LNCaP clone FGC (cell line): ENCODE measurements around the gene LIX1.

Experiments
- DNase-seq: peaks from one replicate; pipeline ENCODE4 v3.0.0-alpha.2; 2011; ENCODE audit warnings: low read depth
- H3K4me3 ChIP-seq: 2 replicates; pipeline ENCODE4 v1.5.1; 2011; ENCODE audit warnings: mild to moderate bottlenecking, low read depth, low read length, control low read depth
- TF ChIP-seq, protein P1 (sequence below): IDR thresholded peaks from 2 replicates; pipeline ENCODE4 v1.5.1; 2012; ENCODE audit warnings: mild to moderate bottlenecking; ENCODE audit not compliant: control insufficient read depth, insufficient read depth; ENCODE audit errors: extremely low read depth

The LIX1 gene

DNA sequence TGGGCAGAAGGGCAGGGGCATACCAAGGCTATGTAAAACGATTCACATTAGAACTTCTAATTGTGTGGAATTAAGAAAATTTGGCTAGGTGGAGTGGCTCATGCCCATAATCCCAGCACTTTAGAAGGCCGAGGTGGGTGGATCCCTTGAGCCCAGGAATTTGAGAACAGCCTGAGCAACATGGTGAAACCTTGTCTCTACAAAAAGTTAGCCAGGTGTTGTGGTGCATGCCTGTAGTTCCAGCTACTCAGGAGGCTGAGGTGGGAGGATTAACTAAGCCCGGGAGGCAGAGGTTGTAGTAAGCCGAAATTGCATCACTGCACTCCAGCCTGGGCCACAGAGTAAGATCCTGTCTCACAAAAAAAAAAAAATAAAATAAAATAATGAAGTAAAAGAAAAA lies 65.2 kb downstream of the LIX1 start:
- H3K4me3 ChIP-seq, result no peak overlapping the region
- TF ChIP-seq, protein P1, sequence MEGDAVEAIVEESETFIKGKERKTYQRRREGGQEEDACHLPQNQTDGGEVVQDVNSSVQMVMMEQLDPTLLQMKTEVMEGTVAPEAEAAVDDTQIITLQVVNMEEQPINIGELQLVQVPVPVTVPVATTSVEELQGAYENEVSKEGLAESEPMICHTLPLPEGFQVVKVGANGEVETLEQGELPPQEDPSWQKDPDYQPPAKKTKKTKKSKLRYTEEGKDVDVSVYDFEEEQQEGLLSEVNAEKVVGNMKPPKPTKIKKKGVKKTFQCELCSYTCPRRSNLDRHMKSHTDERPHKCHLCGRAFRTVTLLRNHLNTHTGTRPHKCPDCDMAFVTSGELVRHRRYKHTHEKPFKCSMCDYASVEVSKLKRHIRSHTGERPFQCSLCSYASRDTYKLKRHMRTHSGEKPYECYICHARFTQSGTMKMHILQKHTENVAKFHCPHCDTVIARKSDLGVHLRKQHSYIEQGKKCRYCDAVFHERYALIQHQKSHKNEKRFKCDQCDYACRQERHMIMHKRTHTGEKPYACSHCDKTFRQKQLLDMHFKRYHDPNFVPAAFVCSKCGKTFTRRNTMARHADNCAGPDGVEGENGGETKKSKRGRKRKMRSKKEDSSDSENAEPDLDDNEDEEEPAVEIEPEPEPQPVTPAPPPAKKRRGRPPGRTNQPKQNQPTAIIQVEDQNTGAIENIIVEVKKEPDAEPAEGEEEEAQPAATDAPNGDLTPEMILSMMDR, result no peak
- DNase-seq, result no peak

DNA sequence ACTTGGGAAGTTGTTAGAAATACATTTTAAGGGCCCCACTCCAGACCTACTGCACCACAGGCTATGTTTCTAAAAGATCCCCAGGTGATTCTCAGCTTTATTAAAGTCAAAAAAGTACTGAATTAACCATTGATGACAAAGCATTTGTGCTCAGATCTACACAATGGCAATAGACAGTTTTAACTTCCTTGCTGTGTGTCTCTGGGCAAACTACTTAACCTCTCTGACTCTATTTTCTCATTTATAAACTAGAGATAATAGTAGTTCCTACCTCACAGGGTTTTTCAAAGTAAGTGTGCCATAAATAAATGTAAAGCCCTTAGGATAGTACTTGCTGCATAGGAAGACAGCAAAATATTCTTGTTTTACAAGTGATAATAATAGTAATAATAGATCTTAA lies 66.3 kb downstream of the LIX1 start:
- no peak for DNase-seq
- TF ChIP-seq, protein P1, result no peak

DNA sequence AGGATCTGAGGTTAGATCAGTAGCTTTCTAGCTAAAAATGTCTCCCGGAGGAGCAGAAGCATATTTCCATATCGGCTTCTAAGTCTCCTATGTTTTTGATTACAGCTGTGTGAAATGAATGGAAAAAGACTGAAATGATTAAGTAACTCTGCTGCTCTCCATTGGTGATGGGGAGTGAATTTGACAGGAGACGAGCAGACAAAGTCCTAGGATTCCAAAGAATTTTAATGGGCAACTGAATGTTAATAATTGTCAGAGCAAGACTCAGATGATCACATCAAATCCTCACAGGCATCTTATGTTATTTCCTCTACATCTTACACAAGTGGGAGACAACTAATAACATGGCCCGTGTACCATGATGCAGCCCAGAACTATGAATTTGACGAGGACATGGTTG lies 66.8 kb downstream of the LIX1 start:
- no peak overlapping the region for H3K4me3 ChIP-seq
- TF ChIP-seq, protein P1, result no peak
- no peak for DNase-seq

More for the DNA sequence above, 66.3 kb downstream of the LIX1 start:
- H3K4me3 ChIP-seq, result no peak overlapping the region

DNA sequence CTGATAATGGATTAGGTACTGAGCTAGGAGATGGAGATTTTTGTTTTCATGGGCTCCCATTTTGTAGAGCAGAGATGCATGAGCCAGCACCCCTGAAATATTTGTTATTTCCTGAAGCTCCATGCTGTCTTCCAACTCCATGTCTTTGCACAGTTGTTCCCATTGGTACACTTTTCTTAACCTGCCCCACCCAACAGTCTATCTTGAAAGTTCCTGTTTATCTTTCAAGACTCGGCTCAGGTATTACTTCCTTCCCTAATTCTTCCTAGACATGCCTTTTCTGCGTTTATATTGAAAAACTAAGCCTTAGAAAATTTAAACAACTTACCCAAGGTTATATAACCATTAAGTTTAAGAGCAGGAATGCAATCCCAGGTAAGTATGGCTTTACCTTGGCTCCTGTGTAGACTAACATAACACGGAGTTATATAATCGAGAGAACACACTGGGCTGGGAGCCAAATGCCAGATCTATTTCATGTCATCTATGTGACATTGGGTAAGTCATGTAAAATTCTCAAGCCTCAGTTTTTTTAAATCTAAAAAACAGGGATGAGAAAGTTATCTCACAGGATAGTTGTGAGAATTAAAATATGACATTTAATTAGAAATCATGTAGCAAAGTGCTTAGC lies 67.4 kb downstream of the LIX1 start:
- no peak overlapping the region for H3K4me3 ChIP-seq
- DNase-seq, result no peak
- TF ChIP-seq, protein P1, result no peak

DNA sequence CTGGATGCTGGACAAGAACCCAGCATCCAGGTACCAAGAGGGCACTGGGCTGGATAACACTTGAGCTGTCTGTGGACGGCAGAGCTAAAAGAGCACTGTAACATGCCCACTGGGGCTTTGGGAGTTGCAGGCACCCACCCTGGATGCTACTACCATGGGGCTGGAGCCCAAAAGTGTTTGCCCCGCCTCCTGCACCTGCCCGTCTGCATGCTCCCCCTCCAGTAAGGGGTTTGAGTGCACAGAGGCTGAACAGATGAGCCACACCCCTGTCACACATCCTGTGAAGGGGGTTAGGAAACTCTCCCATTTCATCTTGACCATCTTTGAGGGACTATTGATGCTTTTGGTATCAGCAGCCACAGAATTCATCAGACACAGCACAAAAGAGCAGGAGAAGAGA lies 69.0 kb downstream of the LIX1 start:
- TF ChIP-seq, protein P1, result no peak
- no peak overlapping the region for H3K4me3 ChIP-seq
- no peak for DNase-seq

DNA sequence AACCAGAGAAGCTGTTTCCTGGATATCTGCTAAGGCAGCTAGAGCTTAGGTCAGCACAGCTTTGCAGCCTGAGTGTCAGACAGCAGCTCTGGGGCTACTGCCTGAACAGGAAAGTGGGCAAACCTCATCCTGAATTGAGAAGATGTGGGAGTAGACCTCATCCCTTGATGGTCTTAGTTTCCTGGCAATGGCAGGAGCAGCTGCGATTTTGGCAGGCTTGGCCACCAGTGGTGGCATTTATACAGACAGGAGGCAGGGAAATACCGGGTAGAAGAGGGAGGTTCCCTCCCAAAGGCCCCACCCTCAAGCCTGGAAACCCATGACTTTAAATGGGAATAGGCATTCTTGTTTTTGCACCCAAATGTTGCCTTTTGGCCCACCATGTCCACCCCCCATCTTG lies 69.7 kb downstream of the LIX1 start:
- no peak overlapping the region for H3K4me3 ChIP-seq
- TF ChIP-seq, protein P1, result no peak
- DNase-seq, result no peak

DNA sequence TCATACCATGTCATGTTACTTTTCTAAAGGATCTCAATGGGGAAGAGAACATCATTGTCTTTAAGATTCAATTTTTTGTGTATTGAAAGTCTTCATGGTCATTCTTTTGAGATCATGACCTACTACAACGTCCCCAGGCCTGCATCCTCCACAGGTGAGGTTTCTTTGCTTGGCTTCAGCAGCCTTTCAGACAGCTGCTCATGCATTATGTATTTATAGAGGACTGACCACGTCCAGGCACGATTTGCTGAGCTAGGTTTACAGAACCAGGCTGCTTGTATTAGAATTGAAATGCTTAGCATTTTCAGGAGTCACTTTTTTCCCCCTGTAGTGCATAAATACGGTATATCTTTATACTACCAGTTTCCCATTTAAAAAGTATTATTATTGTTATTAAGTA lies 70.4 kb downstream of the LIX1 start:
- no peak overlapping the region for H3K4me3 ChIP-seq
- TF ChIP-seq, protein P1, result no peak
- no peak for DNase-seq
